DOHH2 (cell line): ENCODE results near the gene CROCC.

Experiments used
- H3F3A ChIP-seq: fragments of 200-600 bp; sonication (generic), shearing (Covaris generic); 2 replicates; pipeline ENCODE4 v1.6.0; 2016; ENCODE audit warnings: antibody characterized with exemption, mild to moderate bottlenecking; ENCODE audit not compliant: control insufficient read depth, insufficient read depth
- H3K27ac ChIP-seq: fragments of 200-600 bp; sonication (generic); 2 replicates; pipeline ENCODE4 v1.5.1; 2014; ENCODE audit warnings: low read depth, mild to moderate bottlenecking, low read length, moderate library complexity
- H3K27me3 ChIP-seq: fragments of 200-600 bp; sonication (generic); 2 replicates; pipeline ENCODE4 v1.6.1; 2014; ENCODE audit warnings: mild to moderate bottlenecking, low read length, mixed read lengths; ENCODE audit not compliant: control insufficient read depth
- H3K36me3 ChIP-seq: fragments of 200-600 bp; sonication (generic); 2 replicates; pipeline ENCODE4 v1.6.1; 2014; ENCODE audit warnings: mild to moderate bottlenecking, low read length, moderate library complexity, mixed read lengths; ENCODE audit not compliant: control insufficient read depth
- H3K4me1 ChIP-seq: fragments of 200-600 bp; sonication (generic); 2 replicates; pipeline ENCODE4 v1.6.1; 2014; ENCODE audit warnings: mild to moderate bottlenecking, low read length, mixed read lengths; ENCODE audit not compliant: control insufficient read depth
- H3K4me2 ChIP-seq: fragments of 200-600 bp; sonication (generic); 2 replicates; pipeline ENCODE4 v1.6.0; 2014; ENCODE audit warnings: mild to moderate bottlenecking, low read length, moderate library complexity
- H3K4me3 ChIP-seq: fragments of 200-600 bp; sonication (generic); 2 replicates; pipeline ENCODE4 v1.5.1; 2014; ENCODE audit warnings: mild to moderate bottlenecking, low read length, mixed read lengths
- H3K79me2 ChIP-seq: fragments of 200-600 bp; sonication (generic); 2 replicates; pipeline ENCODE4 v1.6.1; 2014; ENCODE audit warnings: mild to moderate bottlenecking, low read length, mixed read lengths; ENCODE audit not compliant: control insufficient read depth
- H3K9me2 ChIP-seq: fragments of 200-600 bp; sonication (generic); replicated peaks from 2 replicates; pipeline ENCODE4 v1.6.1; 2014; ENCODE audit warnings: mild to moderate bottlenecking, low read length, mixed read lengths; ENCODE audit not compliant: control insufficient read depth
- H3K9me3 ChIP-seq: fragments of 200-600 bp; sonication (generic); 2 replicates; pipeline ENCODE4 v1.6.1; 2014; ENCODE audit warnings: antibody characterized with exemption, low read length, mixed read lengths; ENCODE audit not compliant: control insufficient read depth, insufficient read depth
- H4K20me1 ChIP-seq: fragments of 200-600 bp; sonication (generic); 2 replicates; pipeline ENCODE4 v1.6.0; 2014; ENCODE audit warnings: low read depth, mild to moderate bottlenecking, antibody characterized with exemption, low read length, moderate library complexity; ENCODE audit not compliant: control insufficient read depth, insufficient read depth
- CTCF ChIP-seq: fragments of 200-600 bp; sonication (generic); IDR thresholded peaks from one replicate; pipeline ENCODE4 v1.5.1; 2014; ENCODE audit warnings: antibody characterized with exemption, mild to moderate bottlenecking, low read depth, low read length; ENCODE audit not compliant: poor library complexity, severe bottlenecking
- EZH2phosphoT487 ChIP-seq: fragments of 200-600 bp; sonication (generic); IDR thresholded peaks from 2 replicates; pipeline ENCODE4 v1.6.1; 2017; ENCODE audit warnings: borderline replicate concordance, mild to moderate bottlenecking, antibody characterized with exemption, low read length, moderate library complexity, mixed read lengths

Gene CROCC

GRCh38 chr1:17018849-17019248 lies 97.1 kb downstream of the CROCC start:
- Histone ChIP-seq H3K9me2 (no peaks in the 10 kb centered on the region), H3K27me3 (no peaks in the 10 kb centered on the region), H4K20me1 (no peaks in the 10 kb centered on the region), H3K36me3 (peaks cover 53% of the 10 kb centered on the region), H3K4me2 (no peak overlapping the region), H3F3A (peaks cover 9% of the 10 kb centered on the region; the same call in 1 of the 2 replicates), H3K27ac (no peak overlapping the region), H3K4me1 (no peaks in the 10 kb centered on the region), H3K79me2 (no peaks in the 10 kb centered on the region), H3K4me3 (no peak overlapping the region), H3K9me3 (no peaks in the 10 kb centered on the region)
- TF ChIP-seq CTCF: no peak

GRCh38 chr1:17020502-17020901 lies 98.8 kb downstream of the CROCC start:
- Histone ChIP-seq H4K20me1 (no peaks in the 10 kb centered on the region), H3K27me3 (no peaks in the 10 kb centered on the region), H3K27ac (no peak overlapping the region), H3F3A (peaks cover 9% of the 10 kb centered on the region; the same call in 1 of the 2 replicates), H3K4me1 (no peaks in the 10 kb centered on the region), H3K9me2 (no peaks in the 10 kb centered on the region), H3K79me2 (no peaks in the 10 kb centered on the region), H3K4me2 (no peak overlapping the region), H3K36me3 (peaks cover 67% of the 10 kb centered on the region), H3K4me3 (no peak overlapping the region), H3K9me3 (no peaks in the 10 kb centered on the region)
- TF ChIP-seq CTCF: no peak
- no peak for TF ChIP-seq EZH2phosphoT487

- Histone ChIP-seq H4K20me1 (no peaks in the 10 kb centered on the region), H3K4me3 (no peak overlapping the region), H3K36me3 (peaks cover 77% of the 10 kb centered on the region), H3K4me1 (no peaks in the 10 kb centered on the region), H3K9me2 (no peaks in the 10 kb centered on the region), H3K9me3 (no peaks in the 10 kb centered on the region), H3K4me2 (no peak overlapping the region), H3K27ac (no peak overlapping the region), H3K79me2 (no peaks in the 10 kb centered on the region), H3F3A (peaks cover 9% of the 10 kb centered on the region; the same call in 1 of the 2 replicates), H3K27me3 (no peaks in the 10 kb centered on the region)
- TF ChIP-seq EZH2phosphoT487 (no peak), CTCF (no peak)
These were observed 100.2 kb downstream of the CROCC start for GRCh38 chr1:17021896-17022295.
